Measurements from ENCODE around the gene HBE1.
A peak's percentile ranks its signal among the peaks of the same experiment; 100 is the strongest.
"Not testable (repeated sequence)": the region's sequence is repeated elsewhere in the genome, so short reads cannot be mapped to it uniquely, and the experiment has no call there.

Gene HBE1

DNA sequence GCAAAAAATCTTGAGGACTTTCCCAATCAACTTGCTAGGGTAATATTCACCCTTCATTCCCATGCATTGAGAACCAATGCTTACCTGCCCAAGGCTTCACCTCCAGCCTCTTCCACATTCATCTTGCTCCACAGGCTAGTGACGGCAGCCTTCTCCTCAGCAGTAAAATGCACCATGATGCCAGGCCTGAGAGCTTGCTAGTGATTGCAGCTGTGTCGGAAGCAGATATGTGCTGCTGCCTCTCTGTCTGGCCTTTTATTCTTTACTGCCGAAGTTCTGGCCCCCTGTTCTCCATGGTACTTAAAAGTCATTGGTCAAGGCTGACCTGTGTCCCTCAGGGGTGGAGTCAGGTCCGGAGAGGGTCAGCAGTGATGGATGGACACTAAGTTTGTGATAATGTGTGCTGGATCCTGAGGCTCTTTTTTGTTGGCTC, at the start of gene HBE1:
HBE1 (minus strand) TSS at position 231 of the 433 bp plus-strand sequence; CDS start at position 176, 55 bp downstream.
- no peak for DNase-seq (ENCODE audit: low read depth, low spot score)

GRCh38 chr11:5317292-5317691, 47.5 kb upstream of the HBE1 start:
- no peak for DNase-seq (ENCODE audit: low read depth, low spot score)

DNA sequence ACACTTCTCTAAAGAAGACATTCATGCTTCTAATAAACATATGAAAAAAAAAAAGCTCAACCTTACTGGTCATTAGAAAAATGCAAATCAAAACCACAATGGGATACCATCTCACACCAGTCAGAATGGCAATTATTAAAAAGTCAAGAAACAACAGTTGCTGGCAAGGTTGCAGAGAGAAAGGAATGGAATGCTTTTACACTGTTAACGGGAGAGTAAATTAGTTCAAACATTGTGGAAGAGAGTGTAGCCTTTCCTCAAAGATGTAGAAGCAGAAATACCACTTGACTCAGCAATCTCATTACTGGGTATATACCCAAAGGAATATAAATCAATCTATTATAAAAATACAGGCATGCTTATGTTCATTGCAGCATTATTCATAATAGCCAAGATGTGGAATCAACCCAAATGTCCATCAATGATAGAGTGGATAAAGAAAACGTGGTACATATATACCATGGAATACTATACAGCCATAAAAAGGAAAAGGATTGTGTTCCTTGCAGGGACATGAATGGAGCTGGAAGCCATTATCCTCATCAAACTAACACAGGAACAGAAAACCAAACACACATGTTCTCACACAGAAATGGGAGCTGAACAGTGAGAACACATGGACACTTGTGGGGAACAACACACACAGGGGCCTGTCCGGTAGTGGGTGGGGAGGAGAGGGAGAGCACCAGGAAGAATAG, 43.7 kb upstream of the HBE1 start:
- DNase-seq (ENCODE audit: low read depth, low spot score): not testable (repeated sequence)

- no peak for DNase-seq (ENCODE audit: low read depth, low spot score)
Observed at GRCh38 chr11:5310423-5310822, 40.7 kb upstream of the HBE1 start.

GRCh38 chr11:5307256-5308019, 37.7 kb upstream of the HBE1 start:
- DNase-seq (ENCODE audit: low read depth, low spot score): no peak

DNA sequence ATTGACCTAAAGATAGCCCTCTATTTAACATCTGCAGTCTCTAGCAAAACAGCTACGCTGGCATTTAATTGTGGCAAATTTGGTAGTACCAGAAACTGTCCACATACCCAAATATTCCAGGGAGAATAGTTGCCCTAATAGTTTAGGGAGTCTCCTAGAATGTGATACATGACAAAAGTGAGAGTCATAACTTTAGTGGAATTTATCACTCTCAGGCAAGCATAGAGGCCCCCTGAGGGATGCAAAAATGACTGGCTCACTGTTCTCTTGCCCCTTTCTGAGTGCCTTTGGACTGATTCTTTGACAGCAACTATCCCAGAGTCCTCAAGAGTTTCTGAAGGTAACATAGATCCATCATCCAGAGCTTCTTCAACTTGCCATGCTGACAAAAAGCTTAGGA, 34.3 kb upstream of the HBE1 start:
- no peak for DNase-seq (ENCODE audit: low read depth, low spot score)

DNA sequence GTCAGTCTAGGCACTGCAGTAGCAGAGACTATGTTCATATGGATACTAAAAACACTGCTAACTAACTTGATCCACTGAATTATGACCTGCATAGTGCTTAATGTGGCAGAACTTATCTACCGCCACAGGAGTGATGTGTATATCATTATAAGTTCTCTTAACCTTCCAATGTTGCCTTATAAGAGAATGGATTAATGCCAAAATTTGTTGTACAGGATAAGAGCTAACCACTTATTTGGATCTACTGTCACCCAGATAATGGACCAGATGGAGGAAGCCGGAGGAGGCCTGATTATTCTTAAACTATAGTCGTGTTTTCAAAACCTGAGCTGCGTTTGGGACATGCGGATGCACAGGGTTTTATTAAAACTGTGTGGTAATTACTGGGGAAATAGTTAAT, 33.9 kb upstream of the HBE1 start:
- DNase-seq (ENCODE audit: low read depth, low spot score): no peak

GRCh38 chr11:5301846-5302245, 32.1 kb upstream of the HBE1 start, which contains the start of gene OR51B4:
Gene OR51B4 (minus strand): TSS chr11:5301946. CDS start chr11:5301946, 0 bp downstream.
- DNase-seq (ENCODE audit: low read depth, low spot score): no peak

GRCh38 chr11:5300251-5300650, 30.5 kb upstream of the HBE1 start:
- DNase-seq (ENCODE audit: low read depth, low spot score): no peak

- DNase-seq (ENCODE audit: low read depth, low spot score): no peak
Observed at GRCh38 chr11:5298451-5298850, 28.7 kb upstream of the HBE1 start.

GRCh38 chr11:5297721-5298323, 28.1 kb upstream of the HBE1 start:
- DNase-seq (ENCODE audit: low read depth, low spot score): no peak

DNA sequence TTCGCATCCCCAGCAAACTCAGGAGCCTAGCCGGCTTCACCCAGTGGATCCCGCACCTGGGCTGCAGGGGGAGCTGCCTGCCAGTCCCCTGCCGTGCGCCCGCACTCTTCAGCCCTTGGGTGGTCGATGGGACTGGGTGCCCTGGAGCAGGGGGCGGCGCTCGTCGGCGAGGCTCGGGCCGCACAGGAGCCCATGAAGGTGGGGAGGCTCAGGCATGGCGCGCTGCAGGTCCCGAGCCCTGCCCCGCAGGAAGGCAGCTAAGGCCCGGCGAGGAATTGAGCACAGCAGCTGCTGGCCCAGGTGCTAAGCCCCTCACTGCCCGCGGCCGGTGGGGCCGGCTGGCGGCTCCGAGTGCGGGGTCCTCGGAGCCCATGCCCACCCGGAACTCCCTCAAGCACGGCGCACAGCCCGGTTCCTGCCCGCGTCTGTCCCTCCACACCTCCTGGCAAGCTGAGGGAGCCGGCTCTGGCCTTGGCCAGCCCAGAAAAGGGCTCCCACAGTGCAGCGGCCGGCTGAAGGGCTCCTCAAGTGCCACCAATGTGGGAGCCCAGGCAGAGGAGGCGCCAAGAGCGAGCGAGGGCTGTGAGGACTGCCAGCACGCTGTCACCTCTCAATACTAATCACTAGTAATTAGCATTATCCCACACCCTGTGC, 24.7 kb upstream of the HBE1 start:
- DNase-seq (ENCODE audit: low read depth, low spot score): not testable (repeated sequence)

DNA sequence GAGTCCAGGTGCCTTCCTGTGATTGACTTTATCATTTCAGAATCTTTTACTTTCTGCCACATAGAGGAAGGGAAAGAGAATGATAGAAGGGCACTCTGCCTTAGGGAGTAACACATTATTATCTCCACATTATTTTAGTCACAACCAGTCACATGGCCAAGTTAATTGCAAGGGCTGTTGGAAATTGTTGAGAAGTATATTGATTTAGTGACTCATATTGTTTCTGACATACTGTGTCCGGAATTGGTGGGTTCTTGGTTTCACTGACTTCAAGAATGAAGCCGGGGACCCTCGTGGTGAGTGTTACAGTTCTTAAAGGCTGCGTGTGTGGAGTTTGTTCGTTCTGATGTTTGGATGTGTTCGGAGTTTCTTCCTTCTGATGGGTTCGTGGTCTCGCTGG, 23.3 kb upstream of the HBE1 start:
- DNase-seq (ENCODE audit: low read depth, low spot score): no peak

DNA sequence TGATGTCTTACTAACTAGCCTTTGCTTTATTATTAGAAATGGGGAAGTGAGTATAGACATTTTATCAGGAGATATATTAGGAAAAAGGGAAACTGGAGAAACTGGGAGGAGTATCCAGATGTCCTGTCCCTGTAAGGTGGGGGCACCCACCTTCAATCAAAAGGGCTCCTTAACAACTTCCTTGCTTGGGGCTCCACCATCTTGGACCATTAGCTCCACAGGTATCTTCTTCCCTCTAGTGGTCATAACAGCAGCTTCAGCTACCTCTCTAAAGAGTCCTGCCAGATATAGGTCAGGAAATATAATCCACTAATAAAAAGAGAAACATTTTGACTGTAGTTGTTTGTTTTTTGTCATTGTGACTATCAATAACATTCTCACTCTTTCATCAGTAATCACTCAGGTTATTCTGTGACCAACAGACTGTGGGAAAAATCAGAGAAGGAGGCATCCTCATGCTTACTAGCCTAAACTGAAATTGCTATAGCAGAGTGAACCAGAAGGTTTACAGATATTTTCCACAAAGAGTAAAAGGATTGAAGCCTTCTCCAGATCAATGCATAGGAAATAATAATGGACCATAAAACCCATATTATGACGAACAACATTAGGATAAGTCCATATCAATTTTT, 21.6 kb upstream of the HBE1 start:
- DNase-seq (ENCODE audit: low read depth, low spot score): peak; percentile 18

DNA sequence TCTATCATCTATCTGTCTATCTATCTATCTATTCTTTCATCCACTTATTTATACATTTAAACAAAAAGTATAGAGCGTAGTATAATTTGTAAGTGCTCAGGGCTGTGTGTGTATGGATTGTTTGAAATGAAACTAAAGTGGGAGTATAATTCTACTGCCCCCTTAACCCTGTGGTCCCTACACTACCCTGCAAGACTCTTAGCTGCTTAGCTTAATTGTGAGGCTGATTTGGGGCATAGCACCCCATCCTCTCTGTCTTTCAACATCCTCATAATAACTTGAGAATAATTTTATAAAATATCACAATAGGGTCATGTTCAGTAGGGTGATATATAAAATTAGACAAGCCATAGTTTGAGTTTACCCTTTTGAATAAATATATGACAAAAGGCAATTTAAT, 20.4 kb upstream of the HBE1 start:
- DNase-seq (ENCODE audit: low read depth, low spot score): no peak

DNA sequence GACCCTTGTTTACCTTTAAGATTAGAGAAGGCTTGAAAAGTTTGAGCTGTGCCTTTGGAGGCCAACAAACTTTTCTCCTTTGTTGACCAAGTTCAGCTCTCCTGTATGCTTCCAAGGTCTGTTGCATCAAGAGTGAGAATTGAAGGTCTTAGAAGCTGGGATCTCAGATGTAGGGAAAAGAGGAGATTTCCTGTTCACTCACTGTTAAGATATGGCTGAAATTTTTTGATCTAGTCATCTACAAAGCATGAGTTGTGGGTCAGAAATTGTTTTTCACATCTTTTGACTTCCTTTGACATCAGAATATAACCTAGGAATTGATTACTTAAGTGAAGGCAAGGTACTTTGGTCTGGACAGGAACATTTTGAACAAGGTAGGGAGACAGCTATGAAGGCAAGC, 20.0 kb upstream of the HBE1 start:
- no peak for DNase-seq (ENCODE audit: low read depth, low spot score)

DNA sequence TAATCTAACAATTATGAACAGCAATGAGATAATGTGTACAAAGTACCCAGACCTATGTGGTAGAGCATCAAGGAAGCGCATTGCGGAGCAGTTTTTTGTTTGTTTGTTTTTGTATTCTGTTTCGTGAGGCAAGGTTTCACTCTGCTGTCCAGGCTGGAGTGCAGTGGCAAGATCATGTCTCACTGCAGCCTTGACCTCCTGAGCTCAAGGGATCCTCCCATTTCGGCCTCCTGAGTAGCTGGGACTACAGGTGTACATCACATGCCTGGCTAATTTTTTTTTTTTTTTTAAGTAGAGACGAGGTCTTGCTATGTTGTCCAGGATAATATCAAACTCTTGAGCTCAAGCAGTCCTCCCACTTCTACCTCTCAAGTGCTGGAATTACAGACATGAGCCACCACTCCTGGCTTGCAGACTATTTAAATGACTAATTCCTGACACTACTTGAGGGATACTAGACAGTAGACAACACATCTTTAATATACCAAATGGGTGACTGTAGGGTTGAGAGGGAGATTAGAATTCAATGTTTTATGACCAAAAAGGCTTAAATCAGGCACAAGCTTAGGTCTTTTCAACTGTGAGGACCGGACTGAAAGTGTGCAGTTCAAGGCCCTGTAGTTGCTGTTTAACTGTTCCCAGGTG, 19.3 kb upstream of the HBE1 start:
- DNase-seq (ENCODE audit: low read depth, low spot score): no peak

- no peak for DNase-seq (ENCODE audit: low read depth, low spot score)
Observed at GRCh38 chr11:5288108-5288905, 18.6 kb upstream of the HBE1 start.

- no peak for DNase-seq (ENCODE audit: low read depth, low spot score)
Observed at GRCh38 chr11:5286901-5287300, 17.2 kb upstream of the HBE1 start.

- no peak for DNase-seq (ENCODE audit: low read depth, low spot score)
Observed at GRCh38 chr11:5286351-5286750, 16.6 kb upstream of the HBE1 start.

Measured in astrocyte of the hippocampus (primary cell).